PC-9 (cell line): ENCODE results near the gene THBS3. TPM values are rescaled to one million over a fixed set of nuclear protein-coding genes. Genes with fewer than 3 reads are reported as not detected.

Experiments used
- BruUV-seq: library from RNA; stranded (reverse); fragments of 400-500 nt; replicated peaks from 2 replicates; lab custom pipeline; 2021; lab: Mats Ljungman, UMichigan
- CTCF ChIA-PET: fragments of 300-600 bp; sonication (Branson Sonifier 250); formaldehyde crosslinking; loops from one replicate; lab custom pipeline; 2022; ENCODE audit warnings: antibody characterized with exemption; lab: Charles Lee
- POLR2A ChIA-PET: fragments of 300-600 bp; sonication (Branson Sonifier 250); formaldehyde crosslinking; loops from one replicate; lab custom pipeline; 2022; ENCODE audit warnings: antibody characterized with exemption; ENCODE audit not compliant: unreplicated experiment; lab: Charles Lee
- DNase-seq, 2 experiments: peaks; one replicate each; pipeline versions ENCODE4 v3.0.0 to v3.0.0-alpha.2; 2015 to 2022; ENCODE audit warnings: mixed read lengths in 1 of 2
- H2AFZ ChIP-seq: fragments of 200-600 bp; sonication (generic); 2 replicates; pipeline ENCODE4 v1.8.1; 2017; ENCODE audit warnings: antibody characterized with exemption
- H3F3A ChIP-seq: fragments of 200-600 bp; sonication (generic); 2 replicates; pipeline ENCODE4 v1.8.1; 2017; ENCODE audit warnings: antibody characterized with exemption, mild to moderate bottlenecking, low read depth; ENCODE audit not compliant: insufficient read depth
- H3K27ac ChIP-seq: fragments of 200-600 bp; sonication (generic); 2 replicates; pipeline ENCODE4 v1.6.1; 2016; ENCODE audit warnings: mixed run types
- H3K27me3 ChIP-seq: fragments of 200-600 bp; sonication (generic); 2 replicates; pipeline ENCODE4 v1.6.1; 2016; ENCODE audit warnings: low read depth, mixed run types; ENCODE audit not compliant: insufficient read depth
- H3K36me3 ChIP-seq: fragments of 200-600 bp; sonication (generic); 2 replicates; pipeline ENCODE4 v1.6.1; 2016; ENCODE audit warnings: low read depth, mixed run types
- H3K4me1 ChIP-seq: fragments of 200-600 bp; sonication (generic); replicated peaks from 2 replicates; pipeline ENCODE4 v1.6.1; 2016; ENCODE audit warnings: mixed run types; ENCODE audit not compliant: insufficient read depth
- H3K4me2 ChIP-seq: fragments of 200-600 bp; sonication (generic); 2 replicates; pipeline ENCODE4 v1.6.1; 2017; ENCODE audit warnings: mixed run types
- H3K4me3 ChIP-seq: fragments of 200-600 bp; sonication (generic); 2 replicates; pipeline ENCODE4 v1.6.1; 2016; ENCODE audit warnings: mixed run types
- H3K79me2 ChIP-seq: fragments of 200-600 bp; sonication (generic); 2 replicates; pipeline ENCODE4 v1.6.1; 2017; ENCODE audit warnings: low read depth, mixed run types
- H3K9me2 ChIP-seq: fragments of 200-600 bp; sonication (generic); 2 replicates; pipeline ENCODE4 v1.8.1; 2017; ENCODE audit warnings: mild to moderate bottlenecking; ENCODE audit not compliant: insufficient read depth
- H3K9me3 ChIP-seq: fragments of 200-600 bp; sonication (generic); 2 replicates; pipeline ENCODE4 v1.8.1; 2016; ENCODE audit warnings: low read depth; ENCODE audit not compliant: insufficient read depth
- H4K20me1 ChIP-seq: fragments of 200-600 bp; sonication (generic); 2 replicates; pipeline ENCODE4 v1.8.1; 2017; ENCODE audit not compliant: insufficient read depth
- EZH2 ChIP-seq: fragments of 200-600 bp; sonication (generic); IDR thresholded peaks from 2 replicates; pipeline ENCODE4 v1.8.0; 2017; ENCODE audit warnings: antibody characterized with exemption, low read depth
- intact Hi-C: fragments of 100-400 bp; cut with micrococcal nuclease; formaldehyde crosslinking; loops from one replicate; pipeline ENCODE4 v1.10.0; 2022; ENCODE audit not compliant: unreplicated experiment
- total RNA-seq: library from RNA; stranded (reverse); gene quantifications from 2 replicates; pipeline ENCODE4 v1.2.3, GENCODE V29; 2021
- TF ChIP-seq, protein P1 (sequence below): fragments of 200-600 bp; sonication (generic); conservative IDR thresholded peaks from 2 replicates; pipeline ENCODE4 v1.6.1; 2017; ENCODE audit warnings: mixed run types, antibody characterized with exemption, mild to moderate bottlenecking, moderate library complexity

Gene THBS3
- total RNA-seq, 1 experiment from 2014 or later, result 45.4 TPM

- CTCF ChIA-PET, result interaction anchor here (1.0 kb wide), 1 partner anchor 87 kb away, joined by 3 read pairs; no protein-coding TSS in a partner anchor
- POLR2A ChIA-PET, result interaction anchor here (0.6 to 1.2 kb wide), 2 partner anchors 16 to 31 kb away, joined by 4 to 17 read pairs; no protein-coding TSS in a partner anchor
- Histone ChIP-seq H3K27ac (no peak overlapping the region), H3K4me1 (peaks cover 25% of the 10 kb centered on the region), H3K9me2 (no peaks in the 10 kb centered on the region), H3K4me3 (no peak overlapping the region), H3K27me3 (no peaks in the 10 kb centered on the region), H3F3A (peaks cover 25% of the 10 kb centered on the region; the same call in 1 of the 2 replicates), H3K9me3 (no peaks in the 10 kb centered on the region), H3K36me3 (no peaks in the 10 kb centered on the region), H3K79me2 (peaks cover 1% of the 10 kb centered on the region; the same call in 1 of the 2 replicates), H3K4me2 (peak overlapping the region; percentile 71), H2AFZ (no peak overlapping the region), H4K20me1 (no peaks in the 10 kb centered on the region)
- DNase-seq, result no peak
- no TSS peak for BruUV-seq
- no peak for TF ChIP-seq EZH2
- TF ChIP-seq, protein P1, sequence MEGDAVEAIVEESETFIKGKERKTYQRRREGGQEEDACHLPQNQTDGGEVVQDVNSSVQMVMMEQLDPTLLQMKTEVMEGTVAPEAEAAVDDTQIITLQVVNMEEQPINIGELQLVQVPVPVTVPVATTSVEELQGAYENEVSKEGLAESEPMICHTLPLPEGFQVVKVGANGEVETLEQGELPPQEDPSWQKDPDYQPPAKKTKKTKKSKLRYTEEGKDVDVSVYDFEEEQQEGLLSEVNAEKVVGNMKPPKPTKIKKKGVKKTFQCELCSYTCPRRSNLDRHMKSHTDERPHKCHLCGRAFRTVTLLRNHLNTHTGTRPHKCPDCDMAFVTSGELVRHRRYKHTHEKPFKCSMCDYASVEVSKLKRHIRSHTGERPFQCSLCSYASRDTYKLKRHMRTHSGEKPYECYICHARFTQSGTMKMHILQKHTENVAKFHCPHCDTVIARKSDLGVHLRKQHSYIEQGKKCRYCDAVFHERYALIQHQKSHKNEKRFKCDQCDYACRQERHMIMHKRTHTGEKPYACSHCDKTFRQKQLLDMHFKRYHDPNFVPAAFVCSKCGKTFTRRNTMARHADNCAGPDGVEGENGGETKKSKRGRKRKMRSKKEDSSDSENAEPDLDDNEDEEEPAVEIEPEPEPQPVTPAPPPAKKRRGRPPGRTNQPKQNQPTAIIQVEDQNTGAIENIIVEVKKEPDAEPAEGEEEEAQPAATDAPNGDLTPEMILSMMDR, result no peak
- intact Hi-C loops, result loop anchor here (2.0 kb wide), 1 partner anchor 15 kb away; no protein-coding TSS in a partner anchor
These were observed 29.8 kb downstream of the THBS3 start for GRCh38 chr1:155177918-155178281.

DNA sequence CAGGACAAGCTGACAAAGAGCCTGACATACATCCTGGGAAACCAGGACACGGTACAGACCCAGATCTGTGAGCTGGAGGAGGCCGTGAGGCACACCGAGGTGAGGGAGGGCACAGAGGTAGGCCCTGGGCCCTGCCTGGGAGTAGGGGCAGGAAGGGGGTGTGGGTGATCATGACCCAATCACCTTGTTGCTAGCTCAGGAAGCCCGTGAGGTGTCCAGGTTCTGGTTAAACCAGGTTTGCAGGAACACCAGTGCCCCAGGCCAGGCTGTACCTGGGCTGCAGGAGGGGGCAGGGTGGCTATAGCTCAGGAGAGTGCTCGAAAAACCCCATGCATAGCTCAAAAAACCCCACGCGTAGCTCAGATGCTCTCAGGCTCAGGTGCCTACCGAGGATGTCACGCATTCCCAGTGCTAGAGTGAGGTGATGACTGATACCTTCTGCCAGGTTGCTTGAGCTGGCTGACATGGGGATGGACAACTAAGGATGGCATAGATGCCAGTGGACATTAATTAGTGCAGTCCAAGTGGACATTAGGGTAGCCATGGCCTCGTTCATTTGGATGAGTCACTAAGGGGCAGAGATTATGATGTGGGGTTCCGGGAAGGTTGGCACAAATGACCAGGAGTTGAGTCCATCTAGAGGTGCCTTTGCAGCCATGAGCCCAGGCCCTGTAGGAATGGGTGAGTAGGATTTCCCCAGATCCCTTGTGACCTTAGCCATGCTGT is 30.3 kb downstream of the THBS3 start:
- ChIA-PET POLR2A (interaction anchor here (0.6 to 1.2 kb wide), 3 partner anchors 17 to 147 kb away, joined by 3 to 17 read pairs (median 4); no protein-coding TSS in a partner anchor), CTCF (interaction anchor here (0.5 to 1.1 kb wide), 4 partner anchors 16 to 216 kb away, joined by 3 to 13 read pairs (median 8); no protein-coding TSS in a partner anchor)
- peak; percentile 79 to 85 for DNase-seq
- H2AFZ ChIP-seq, result no peak overlapping the region
- no peaks in the 10 kb centered on the region for H3K9me3 ChIP-seq
- peaks cover 7% of the 10 kb centered on the region for H3K79me2 ChIP-seq
- intact Hi-C loops, result loop anchor here (2.0 kb wide), 1 partner anchor 15 kb away; no protein-coding TSS in a partner anchor
- peaks cover 25% of the 10 kb centered on the region for H3K4me1 ChIP-seq
- BruUV-seq, result no TSS peak
- H4K20me1 ChIP-seq, result no peaks in the 10 kb centered on the region
- peaks cover 25% of the 10 kb centered on the region; the same call in 1 of the 2 replicates for H3F3A ChIP-seq
- TF ChIP-seq, protein P1, result no peak
- TF ChIP-seq EZH2, result no peak
- peak overlapping the region; percentile 28; the same call in 1 of the 2 replicates for H3K4me3 ChIP-seq
- H3K27ac ChIP-seq, result peak overlapping the region; percentile 63
- peak overlapping the region; percentile 71 for H3K4me2 ChIP-seq
- H3K36me3 ChIP-seq, result no peaks in the 10 kb centered on the region
- H3K27me3 ChIP-seq, result no peaks in the 10 kb centered on the region
- H3K9me2 ChIP-seq, result no peaks in the 10 kb centered on the region

DNA sequence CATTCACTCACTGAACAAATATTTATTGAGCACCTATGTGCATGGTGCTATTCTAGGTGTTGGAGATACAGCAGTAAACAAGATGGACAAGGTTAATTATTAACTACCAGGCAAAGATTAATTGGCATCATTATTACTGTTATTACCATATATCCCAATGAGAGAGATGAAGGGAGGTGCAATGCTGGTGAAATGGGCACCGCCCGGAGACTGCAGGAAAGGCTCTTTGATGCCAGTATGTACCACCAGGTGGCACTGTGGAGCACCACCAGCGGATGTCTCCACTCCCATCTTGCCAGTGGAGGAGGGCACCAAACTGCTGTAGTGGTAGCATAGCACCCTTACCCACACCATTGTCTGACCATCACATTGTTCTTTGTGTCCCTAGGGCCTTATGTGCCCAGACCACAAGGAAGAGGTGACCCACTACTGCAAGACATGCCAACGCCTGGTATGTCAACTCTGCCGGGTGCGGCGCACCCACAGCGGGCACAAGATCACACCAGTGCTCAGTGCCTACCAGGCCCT is 31.1 kb downstream of the THBS3 start:
- Histone ChIP-seq H3K4me3 (peak overlapping the region; percentile 28; the same call in 1 of the 2 replicates), H3K4me1 (peaks cover 32% of the 10 kb centered on the region), H3K79me2 (peaks cover 14% of the 10 kb centered on the region), H3F3A (peaks cover 31% of the 10 kb centered on the region; the same call in 1 of the 2 replicates), H2AFZ (no peak overlapping the region), H3K9me2 (no peaks in the 10 kb centered on the region), H4K20me1 (no peaks in the 10 kb centered on the region), H3K9me3 (no peaks in the 10 kb centered on the region), H3K27me3 (no peaks in the 10 kb centered on the region), H3K36me3 (no peaks in the 10 kb centered on the region), H3K27ac (peak overlapping the region; percentile 63), H3K4me2 (peak overlapping the region; percentile 71)
- DNase-seq, result peak; percentile 50 to 83
- no TSS peak for BruUV-seq
- CTCF ChIA-PET, result interaction anchor here (0.5 to 1.1 kb wide), 4 partner anchors 17 to 215 kb away, joined by 3 to 13 read pairs (median 8); no protein-coding TSS in a partner anchor
- intact Hi-C loops, result loop anchor here (1.0 to 2.0 kb wide), 4 partner anchors 16 to 68 kb away; partner anchors contain the start of gene THBS3
- POLR2A ChIA-PET, result interaction anchor here (1.2 kb wide), 1 partner anchor 17 kb away, joined by 17 read pairs; no protein-coding TSS in a partner anchor
- no peak for TF ChIP-seq EZH2
- TF ChIP-seq, protein P1, result peak; percentile 91
